8988T (cell line): ENCODE data around the gene DIAPH2.

Experiments
- DNase-seq: peaks from one replicate; pipeline ENCODE4 v3.0.0; 2011

DIAPH2 gene

DNA sequence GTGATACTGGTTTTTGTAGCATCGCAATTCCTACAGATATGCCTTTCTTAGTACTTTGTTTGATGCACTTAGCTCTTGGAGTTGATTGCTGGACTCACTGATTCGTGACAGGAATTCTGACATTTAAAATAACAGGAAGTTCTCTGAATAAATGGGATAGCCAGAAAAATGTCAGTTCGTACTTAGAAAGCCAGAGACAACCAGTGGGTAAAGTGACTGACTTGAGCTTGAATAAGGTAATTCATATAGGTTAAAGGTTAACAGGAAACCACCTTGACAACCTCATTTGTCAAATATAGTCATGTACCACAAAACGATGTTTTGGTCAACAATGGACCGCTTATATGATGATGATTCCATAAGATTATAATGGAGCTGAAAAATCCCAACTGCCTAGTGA is 380.4 kb downstream of the DIAPH2 start:
- DNase-seq, result no peak

DNA sequence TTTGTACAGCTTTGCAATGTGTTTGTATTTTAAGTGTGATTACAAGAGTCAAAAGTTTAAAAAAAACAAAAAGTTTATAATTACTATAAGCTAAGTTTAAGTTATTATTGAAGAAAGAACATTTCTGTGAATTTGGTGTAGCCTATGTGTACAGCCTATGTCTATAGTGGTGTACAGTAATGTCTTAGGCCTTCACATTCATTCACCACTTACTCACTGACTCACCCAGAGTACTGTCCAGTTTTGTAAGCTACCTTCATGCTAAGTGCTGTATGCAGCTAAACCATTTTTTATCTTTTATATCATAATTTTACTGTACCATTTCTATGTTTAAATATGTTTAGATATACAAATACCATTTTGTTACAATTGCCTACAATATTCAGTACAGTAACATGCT is 381.3 kb downstream of the DIAPH2 start:
- no peak for DNase-seq

DNA sequence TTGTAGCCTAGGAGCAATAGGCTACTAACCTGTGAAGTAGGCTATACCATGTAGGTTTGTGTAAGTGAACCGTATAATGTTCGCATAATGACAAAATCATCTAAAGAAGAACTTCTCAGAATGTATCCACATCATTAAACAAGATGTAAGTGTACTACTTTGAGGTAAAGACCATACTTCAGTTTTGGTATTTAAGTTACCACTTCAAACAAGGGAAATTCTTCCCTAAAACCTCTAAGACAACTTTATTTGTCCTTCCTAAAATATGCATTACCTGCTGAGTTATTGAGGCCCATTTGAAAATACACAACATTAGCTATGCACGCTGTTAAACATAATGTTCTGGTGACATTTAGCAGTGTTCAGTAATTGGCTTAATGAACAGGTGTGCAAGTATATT is 381.7 kb downstream of the DIAPH2 start:
- no peak for DNase-seq

DNA sequence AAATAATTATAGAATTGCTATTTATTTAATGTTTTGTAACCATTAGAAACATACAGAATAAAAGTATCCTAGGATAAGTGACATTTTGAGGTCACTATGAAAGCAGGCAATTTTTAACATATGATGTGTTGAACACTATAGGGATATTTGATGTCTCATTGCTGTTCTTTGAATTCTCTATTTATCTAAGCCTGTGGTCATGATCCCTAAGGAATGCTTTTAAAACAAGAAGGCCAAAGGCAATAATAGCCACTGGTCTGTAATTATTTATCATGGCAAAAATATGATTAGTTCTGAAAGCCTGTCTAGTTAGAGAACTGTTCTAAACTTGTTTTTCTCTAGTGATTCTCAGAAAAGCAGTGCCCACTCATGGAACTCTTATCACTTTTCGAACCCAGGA is 385.7 kb downstream of the DIAPH2 start:
- DNase-seq, result no peak

DNA sequence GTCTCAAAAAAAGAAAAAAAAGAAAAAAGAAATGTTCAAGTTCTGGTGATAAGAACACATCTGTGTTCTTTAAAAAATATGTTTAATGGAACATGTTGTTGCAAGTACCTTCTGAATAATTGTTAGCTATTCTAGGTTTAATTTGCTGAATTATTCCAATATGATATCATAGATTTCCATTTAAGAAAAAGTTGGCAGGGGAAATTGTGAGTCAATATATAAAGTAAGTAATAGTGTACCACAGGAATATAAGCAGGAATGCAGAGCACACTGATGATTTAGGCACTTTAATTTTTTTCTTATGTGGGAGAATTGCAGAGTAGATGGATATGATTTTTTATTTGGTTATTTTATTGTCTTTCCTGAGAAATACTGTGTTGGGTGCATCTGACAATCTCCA is 389.8 kb downstream of the DIAPH2 start:
- DNase-seq, result no peak

DNA sequence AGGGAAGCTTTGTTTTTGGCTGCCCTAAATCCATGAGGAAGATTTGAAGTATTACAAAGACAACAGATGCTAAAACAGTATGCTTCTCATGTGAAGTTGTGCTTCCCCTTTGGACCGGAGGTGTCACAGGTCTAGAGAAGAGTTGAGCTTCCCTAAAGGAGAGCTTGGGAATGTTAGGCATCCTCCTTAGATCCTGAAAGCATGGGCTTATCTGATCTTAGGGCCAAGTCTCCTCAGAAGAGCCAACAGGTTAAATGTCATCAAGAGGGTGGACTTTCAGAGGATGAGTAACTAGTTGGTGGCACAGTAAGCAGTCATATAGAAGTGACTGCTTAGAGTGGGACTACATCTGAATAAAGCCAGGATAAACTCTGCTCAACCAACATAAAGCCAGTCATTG is 404.5 kb downstream of the DIAPH2 start:
- no peak for DNase-seq

DNA sequence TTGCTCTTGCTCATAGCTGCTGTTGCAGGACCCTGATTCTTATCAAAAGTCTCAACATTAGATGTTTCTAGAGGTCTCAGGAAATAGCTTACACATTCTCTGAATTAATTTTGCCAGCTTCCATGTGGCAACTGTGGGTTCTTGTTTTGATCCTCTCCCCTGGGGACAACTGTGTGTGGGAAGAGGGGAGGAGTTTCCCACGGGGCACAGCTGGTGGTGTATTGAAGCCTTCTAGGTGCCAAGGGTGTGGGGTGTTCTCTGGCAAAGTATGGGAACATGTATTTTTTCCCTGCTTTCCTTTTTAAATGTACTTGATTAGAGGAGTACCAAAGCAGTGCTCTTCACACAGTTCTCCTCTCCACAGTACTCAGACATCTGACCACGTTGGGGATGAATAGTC is 411.7 kb downstream of the DIAPH2 start:
- no peak for DNase-seq

DNA sequence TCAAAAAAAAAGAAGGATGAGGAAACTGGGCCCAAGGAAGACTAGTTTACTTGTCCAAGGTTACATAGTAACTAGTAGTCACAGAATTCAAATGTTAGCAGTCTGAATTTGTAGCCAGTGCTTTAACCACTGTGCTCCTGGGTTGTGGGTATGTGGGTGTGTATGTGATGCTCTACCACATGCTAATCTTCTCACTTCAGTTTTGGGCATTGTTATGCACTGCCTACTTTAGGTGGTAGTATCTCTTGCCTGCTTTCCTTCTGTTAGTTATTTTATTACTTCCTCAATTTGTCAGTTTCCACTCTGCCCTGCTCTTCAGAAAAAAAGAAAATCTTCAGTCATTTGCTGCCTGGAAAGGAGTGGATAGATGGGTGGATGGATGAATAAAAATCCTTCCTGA is 418.3 kb downstream of the DIAPH2 start:
- DNase-seq, result no peak

DNA sequence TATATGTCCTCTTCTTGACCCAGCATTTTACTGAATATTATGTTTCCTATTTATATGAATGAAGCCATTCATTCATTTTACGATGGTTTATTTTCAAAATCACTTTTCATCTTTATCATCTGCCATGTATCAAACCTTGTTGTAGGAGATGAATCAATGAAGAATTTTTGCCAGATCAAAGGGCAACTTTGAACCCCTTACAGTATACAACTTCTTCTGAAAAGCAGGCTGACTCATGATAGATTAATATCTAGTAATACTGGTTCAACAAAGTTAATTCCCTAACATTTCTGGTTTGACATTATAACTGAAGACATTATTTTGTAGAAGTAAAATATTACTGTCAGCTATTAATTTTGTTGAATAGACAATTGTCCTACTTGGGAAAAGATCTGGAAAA is 425.1 kb downstream of the DIAPH2 start:
- DNase-seq, result no peak

DNA sequence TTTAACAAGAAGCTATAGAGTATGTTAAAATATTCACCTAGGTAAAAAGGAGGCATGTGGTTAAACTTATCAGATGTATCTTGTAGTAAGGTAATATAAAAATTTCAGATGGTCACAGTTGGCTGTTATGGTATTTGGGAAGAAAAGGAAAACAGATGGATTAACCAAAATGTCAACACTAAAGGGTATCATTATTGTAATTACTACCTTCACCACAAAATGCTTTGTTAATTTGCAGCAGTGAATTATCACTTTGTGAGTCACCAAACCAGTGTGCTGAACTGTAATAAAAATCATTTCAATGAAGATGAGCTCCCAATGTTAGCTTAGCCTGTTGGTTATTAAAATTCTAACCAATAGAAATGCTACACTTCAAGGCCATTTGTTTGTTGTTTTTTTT is 432.9 kb downstream of the DIAPH2 start:
- DNase-seq, result no peak

DNA sequence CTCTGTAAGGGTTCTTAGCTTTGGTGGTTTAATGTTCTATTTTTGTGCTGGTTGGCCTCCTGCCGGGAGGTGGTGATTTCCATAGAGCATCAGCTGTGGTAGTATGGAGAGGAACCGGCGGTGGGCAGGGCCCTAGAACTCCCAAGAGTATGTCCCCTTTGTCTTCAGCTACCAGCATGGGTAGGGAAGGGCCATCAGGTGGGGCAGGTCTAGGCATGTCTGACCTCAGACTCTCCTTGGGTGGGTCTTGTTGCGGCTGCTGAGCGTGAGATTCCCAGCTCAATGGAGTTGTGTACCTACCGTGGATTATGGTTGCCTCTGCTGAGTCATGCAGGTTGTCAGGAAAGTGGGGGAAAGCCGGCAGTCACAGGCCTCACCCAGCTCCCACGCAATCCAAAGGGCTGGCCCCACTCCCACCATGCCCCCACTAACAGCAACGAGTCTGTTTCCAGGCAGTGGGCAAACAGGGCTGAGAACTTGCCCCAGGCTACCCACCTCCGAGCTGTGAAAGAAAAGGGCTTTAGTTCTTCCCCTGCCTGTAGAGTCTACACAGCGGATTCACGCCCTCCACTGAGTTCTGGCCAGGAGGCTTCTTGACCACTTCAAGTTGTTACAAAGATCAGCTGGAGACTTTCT is 434.9 kb downstream of the DIAPH2 start:
- DNase-seq, result no peak

DNA sequence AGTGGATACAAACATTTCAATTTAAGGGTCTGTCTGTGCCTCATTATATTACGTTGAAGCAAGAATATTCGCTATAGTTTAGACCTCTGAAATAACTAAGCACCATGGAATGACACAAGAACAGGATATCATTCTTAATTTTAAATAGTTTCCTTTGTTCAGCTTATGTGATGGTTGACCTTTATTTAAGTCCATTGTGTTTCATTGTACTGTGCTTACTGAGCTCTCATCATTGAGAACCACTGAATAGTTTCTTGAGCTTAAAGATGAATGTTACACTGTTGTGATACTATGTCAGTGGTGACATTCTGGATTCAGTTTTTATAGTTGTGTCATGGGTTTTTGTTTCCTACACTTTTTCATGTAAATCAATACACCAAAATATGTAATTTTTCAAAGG is 438.4 kb downstream of the DIAPH2 start:
- DNase-seq, result no peak

DNA sequence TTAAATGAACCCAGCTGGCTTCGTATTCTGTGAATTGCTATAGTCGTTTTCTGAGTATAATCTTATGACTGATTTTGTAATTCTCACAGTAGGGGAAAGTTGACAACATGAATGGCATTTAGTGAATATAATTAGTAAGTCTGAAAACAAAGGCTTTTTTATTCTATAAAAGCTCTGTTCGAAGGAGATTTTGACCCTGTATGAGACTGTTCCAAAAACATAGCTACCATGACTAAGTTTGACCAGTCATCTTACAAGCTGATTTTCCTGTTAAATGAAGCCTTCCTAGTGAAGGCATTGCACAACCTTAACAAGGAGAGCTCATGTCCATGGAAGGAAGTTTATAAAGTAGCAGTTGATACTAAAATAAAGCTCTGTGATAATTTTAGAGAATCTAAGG is 441.4 kb downstream of the DIAPH2 start:
- no peak for DNase-seq

DNA sequence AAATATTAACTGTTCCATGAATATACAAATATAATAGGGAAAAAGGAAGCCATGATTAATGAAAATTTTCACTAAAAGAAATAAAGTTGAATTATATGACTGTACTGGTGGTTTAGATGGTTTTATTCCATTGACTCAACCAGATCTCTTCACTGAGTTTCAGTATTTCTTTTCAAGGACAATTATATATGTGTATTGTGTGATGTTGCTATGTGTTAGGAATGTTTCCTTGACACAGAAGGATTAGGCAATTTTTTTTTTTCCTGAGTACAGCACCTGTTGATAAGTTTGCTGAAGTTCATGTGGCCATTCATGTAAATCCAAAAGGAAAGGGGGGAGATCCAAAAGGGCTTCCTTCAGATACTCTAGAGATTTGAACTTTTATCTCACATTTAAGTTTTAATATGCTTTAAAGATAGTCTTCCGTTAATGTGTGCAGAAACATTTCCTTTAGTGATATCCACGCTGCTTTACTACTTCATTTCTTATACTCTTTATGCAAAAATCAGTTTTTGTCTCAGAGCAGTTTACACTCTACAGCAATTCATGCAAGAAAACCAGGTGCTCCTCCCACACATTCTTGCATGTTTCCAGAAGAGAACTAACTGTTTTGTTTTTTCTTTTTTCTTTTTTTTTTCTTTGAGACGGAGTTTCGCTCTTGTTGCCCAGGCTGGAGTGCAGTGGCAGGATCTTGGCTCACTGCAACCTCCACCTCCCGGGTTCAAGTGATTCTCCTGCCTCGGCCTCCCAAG is 448.2 kb downstream of the DIAPH2 start:
- DNase-seq, result no peak

DNA sequence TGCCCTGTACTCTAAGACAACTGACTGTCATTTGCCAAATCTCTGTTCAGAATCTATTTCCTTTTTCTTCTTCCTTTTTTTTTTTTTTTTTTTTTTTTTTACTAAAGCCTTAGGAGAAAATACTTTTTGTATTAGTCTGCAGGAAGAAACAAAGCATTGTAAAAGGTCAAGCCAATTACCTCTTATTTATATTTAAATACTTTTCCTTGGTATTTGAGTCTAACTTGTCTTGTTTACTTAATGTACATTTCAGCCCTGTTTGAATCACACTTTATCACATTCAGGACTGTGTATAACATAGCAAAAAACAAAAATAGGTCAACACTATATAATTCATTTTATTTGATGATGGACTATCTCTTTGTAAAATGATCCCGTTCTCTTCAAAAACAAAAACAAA is 461.3 kb downstream of the DIAPH2 start:
- no peak for DNase-seq

DNA sequence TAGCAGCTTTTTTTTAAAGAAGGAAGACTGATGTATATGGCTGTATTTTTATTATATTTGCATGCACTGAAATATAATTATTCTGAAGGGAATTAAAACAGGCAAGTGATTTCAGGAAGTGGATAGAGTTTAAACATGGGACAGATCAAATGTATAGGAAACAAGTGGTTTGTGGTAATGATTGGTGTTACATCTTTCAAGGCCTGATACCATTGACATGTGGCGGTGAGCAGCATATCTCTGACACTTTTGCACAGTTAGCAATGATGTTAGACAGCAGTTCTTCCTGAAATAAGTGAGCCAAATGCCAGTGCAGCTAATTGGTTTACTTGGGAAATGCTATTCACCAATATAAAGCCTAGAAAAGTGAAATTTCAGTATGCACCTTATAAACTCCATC is 471.2 kb downstream of the DIAPH2 start:
- DNase-seq, result no peak

DNA sequence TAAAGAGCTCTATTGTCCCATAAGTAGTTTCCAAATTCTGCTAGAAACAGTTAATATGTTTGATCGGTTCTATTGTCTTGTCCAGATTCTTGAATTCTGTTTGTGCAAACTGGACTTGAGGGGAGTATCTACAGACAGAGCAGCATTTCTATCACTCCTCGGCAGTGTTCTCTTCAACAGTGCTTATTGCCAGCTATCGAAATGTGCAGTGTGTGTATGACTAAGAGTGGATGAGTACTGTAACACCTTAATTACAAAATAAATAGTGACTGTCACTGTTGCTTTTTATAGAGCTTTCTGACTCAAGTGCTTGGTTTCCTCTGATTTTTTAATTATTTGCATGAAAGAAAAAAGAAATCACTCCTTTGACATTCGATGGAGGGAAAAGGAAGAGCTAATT is 473.6 kb downstream of the DIAPH2 start:
- no peak for DNase-seq

DNA sequence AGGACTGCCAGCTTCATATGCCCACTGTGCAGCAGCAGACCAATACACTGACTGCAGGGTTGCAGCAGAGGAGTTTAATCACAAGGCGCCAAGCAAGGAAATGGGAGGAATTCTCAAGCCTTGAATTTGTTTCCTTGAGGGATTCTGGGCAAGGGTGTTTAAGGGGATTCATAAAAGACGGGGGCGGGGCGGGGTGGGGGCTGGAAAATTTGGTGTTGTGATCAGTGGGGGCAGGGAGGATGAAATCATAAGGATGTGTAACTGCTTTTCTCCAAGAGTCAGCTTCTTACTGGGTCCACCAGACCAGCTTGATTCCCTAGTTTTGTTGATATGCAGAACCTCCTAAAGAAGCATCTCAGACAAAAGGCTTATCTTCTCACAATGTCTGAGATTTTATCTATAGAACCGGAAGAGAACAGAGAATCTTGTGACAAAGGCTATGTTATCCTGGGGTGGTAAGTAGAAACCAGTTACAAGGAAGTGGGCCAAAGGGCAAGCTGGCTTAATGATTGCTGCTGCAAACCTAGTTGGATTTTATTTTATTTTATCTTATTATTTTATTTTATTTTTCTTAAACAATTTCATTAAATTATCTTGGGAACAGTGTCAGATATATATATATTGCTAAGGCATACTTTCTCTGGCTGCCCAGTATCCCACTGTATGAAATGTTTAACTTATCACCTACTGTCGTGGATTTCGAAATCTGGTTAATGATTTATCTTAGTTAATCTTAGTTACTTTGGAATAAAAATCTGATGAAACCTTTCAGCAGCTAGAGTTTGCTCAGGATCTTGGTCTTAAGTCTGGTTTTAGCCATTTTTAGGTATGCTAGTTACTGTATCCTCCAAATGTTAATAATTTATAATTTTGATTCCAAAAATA is 475.5 kb downstream of the DIAPH2 start:
- DNase-seq, result no peak

DNA sequence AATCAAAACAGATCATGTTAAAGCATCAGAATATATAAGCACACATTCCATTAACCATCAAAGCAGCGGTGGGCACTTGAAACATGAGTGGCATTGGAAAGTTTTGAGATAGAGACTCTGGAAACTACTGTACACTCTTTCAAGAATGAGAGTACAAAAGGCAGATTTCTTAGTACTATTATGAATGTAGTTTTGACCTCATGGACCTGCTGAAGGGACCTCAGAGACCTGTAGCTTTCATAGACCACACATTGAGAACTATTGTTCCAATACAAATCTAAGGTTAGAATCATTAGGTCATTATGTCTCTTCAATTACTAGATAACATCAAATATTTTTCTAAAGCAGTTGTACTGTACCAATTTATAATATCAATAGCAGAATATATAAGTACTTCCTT is 482.7 kb downstream of the DIAPH2 start:
- DNase-seq, result no peak

DNA sequence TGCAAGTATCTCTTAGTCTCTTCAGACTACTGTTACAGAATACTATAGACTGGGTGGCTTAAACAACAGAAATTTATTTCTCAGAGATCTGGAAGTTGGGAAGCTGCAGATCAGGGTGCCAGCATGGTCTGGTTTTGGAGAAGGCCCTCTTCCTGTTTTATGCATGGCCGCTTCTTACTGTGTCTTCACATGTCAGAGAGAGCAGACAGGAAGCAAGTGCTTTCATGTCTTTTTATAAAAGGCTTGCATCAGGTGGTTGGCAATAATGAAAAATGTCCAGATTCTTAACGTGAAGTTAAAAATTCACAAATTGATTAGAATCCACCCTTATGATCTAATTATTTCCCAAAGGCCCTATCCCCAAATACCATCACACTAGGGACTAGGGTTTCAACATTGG is 484.0 kb downstream of the DIAPH2 start:
- no peak for DNase-seq

DNA sequence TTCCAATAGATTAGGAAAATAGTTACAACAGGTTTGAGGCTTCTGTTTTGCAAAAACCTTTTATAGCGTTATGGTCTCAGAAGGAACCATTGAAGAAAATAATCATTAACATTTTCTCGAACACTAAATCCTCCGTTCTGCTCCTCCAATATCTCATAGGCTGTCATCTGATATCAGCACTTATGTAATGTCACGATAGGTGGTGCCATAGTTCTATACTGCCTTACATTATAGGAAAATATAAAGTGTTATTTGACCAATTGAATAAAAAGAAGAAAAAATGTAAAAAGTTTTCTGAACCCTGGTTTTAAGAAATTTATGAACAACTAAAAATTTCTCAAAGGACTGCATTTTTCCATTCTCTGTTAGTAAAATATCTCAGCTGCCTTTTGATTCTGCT is 490.5 kb downstream of the DIAPH2 start:
- DNase-seq, result no peak

DNA sequence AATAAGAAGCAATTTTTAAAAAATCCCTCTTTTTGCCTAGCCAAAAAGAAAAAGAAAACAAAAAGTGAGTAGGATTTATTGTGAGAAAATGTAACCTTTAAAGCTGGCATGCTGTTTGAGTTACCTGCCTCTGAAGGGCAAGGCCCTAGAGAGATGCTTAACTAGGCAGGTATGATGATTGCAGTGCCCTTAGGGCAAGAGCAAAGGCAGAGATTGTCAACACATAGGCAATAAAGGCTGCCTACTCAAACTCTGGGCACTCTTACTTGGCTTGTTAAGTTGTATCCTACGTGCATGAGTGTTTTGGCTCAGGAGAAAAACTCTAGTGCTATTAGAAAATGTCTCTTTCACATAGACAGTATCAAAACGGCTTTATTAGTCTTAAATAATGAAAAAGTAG is 505.0 kb downstream of the DIAPH2 start:
- no peak for DNase-seq

DNA sequence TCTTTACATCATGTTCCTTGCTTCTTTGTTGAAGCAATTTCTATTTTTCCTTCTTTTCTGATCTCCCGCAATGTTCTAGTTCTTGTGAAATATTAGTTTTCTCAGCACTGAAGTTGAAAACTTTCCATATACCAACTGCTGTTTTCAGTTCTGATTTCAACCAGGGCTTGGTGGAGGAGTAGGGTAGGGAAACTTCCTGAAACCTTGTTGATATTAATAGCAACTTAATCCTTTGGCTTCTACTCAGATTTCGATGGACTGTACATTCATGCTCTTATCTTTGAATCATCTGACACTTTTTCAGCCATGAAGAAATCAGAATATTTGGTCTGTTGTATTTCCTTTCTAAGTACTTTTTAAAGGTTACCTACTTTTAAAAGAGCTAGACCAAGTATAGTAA is 514.9 kb downstream of the DIAPH2 start:
- DNase-seq, result no peak

DNA sequence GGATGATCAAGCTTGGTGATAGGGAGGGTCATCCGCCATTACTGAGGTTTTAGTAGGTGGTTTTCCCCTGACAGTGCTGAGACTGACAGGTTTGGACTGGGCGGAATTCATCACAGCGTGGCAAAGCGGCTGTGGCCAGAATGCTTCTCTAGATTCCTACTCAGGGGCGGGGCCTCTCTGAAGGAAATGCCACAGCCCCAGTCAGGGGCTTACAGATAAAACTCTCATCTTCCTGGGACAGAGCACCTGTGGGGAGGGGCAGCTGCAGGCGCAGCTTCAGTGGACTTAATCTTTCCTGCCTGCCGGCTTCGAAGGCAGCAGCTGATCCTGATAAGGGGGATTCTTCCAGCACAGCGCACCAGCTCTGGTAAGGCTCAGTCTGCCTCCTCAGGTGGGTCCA is 515.8 kb downstream of the DIAPH2 start:
- DNase-seq, result no peak
